Stimulated activated CD4-positive, alpha-beta T cell treated with anti-CD3 and anti-CD28 coated beads, Interleukin-4, amount 100 ng/mL, for 1 hour (primary cell): ENCODE results near the gene B4GALT2.

Source experiments
- DNase-seq: peaks from one replicate; pipeline ENCODE4 v3.0.0-alpha.2; 2020

Gene B4GALT2

GRCh38 chr1:43969746-43970466 is 9.1 kb upstream of the B4GALT2 start, which contains the start of gene DPH2:
DPH2 (plus strand) TSS chr1:43970010; CDS start chr1:43970176, 166 bp downstream.
- peak; percentile 95 for DNase-seq

- DNase-seq = no peak
These were observed 8.5 kb upstream of the B4GALT2 start for GRCh38 chr1:43970502-43970901.

- DNase-seq = no peak
These were observed 8.1 kb upstream of the B4GALT2 start for GRCh38 chr1:43970911-43971310.

DNA sequence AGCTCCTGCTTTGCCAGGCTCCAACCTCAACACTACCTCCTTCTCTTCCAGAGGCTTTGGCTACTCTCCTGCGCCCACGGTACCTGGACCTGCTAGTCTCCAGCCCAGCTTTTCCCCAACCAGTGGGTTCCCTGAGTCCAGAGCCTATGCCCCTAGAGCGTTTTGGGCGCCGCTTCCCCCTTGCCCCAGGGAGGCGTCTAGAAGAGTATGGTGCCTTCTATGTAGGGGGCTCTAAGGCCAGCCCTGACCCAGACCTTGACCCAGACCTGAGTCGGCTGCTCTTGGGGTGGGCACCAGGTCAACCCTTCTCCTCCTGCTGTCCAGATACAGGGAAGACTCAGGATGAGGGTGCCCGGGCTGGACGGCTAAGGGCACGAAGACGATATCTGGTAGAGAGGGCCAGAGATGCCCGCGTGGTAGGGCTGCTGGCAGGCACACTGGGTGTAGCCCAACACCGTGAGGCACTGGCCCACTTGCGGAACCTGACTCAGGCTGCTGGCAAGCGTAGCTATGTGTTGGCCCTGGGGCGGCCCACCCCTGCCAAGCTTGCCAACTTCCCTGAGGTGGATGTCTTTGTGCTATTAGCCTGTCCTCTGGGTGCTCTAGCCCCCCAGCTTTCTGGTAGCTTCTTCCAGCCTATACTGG is 7.6 kb upstream of the B4GALT2 start:
- DNase-seq = no peak

- no peak for DNase-seq
These were observed 5.0 kb upstream of the B4GALT2 start for GRCh38 chr1:43973981-43974442.

GRCh38 chr1:43974443-43975248 is 4.4 kb upstream of the B4GALT2 start, which contains the start of gene ATP6V0B:
ATP6V0B (plus strand) TSS chr1:43974960; CDS start chr1:43975041, 81 bp downstream.
- DNase-seq = peak; percentile 98

GRCh38 chr1:43975249-43975961 is 3.6 kb upstream of the B4GALT2 start:
- peak; percentile 24 for DNase-seq

DNA sequence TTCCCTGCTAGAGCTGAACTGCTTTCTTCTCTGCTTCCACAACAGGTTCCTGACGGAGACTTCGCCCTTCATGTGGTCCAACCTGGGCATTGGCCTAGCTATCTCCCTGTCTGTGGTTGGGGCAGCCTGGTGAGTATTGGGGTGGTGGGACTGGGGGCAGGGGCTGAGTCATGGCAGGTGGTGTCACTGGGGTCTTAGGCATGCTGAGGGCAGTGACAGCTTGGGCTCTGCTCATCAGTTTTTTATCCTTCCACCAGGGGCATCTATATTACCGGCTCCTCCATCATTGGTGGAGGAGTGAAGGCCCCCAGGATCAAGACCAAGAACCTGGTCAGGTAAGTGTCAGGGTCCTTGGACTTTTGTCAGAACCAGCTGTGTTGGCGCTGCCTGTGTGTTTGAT is 3.0 kb upstream of the B4GALT2 start:
- no peak for DNase-seq

GRCh38 chr1:43976890-43977289 is 2.1 kb upstream of the B4GALT2 start:
- DNase-seq = no peak

- no peak for DNase-seq
These were observed 1.4 kb upstream of the B4GALT2 start for GRCh38 chr1:43977376-43978263.

GRCh38 chr1:43978264-43978550 is 803 bp upstream of the B4GALT2 start:
- DNase-seq = no peak

DNA sequence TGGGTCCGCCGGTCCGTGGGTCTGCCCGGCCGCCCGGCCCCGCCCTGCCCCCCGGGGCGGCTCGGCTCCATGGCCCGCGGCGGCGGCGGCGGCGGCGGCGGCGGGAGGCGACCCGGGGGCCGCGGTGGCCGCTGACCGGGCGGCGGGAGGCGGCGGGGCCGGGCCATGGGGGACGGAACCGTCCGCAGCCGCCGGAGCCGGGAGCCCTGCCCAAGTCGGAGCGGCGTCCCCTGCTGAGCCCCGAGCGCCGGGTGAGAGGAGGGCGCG is 184 bp downstream of the B4GALT2 start:
- DNase-seq = no peak

- DNase-seq = peak; percentile 34
These were observed 681 bp downstream of the B4GALT2 start for GRCh38 chr1:43979528-43980254.

DNA sequence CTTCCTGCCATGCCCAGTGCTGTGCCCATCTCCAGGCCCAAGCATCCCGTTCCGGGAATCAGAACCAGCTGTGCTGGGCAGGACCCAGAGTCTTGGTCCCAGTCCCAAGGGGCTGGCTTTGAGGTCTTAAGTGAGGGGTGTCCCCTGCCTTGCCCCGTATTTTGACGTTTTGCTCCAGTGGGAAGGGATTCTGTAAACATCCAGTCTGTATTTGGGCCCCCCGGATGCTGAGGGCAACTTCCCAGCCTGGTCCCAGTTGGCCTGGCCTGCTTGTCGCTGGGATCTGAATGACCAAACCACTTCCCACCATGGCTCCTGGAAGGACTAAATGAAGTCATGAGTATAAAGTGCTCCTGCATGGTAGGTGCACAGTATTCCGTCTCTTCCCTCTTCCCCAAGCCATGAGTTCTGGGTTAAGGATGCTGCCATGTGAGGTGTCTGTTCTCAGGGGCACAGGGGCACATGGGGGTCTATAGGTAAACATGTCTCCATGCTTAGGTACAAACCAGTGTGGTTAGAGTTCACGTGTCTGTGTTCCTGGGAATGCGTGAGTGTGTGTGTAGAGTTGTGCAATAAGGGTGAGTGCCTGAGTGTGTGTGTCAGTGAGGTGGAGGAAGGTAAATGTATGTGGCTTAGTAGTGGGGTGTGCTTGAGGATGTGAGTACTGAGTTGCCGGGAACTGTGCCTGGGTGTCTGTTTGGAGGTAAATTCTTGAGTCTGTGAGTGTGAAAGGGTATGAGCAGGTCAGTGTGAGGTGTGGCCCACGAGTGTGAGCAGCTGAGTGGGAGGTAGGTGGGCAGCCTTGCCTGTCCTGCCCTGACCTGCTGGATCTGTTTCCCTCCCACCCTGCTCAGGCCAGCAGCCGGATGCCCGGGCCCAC is 1.5 kb downstream of the B4GALT2 start:
- DNase-seq = no peak

- DNase-seq = no peak
These were observed 2.1 kb downstream of the B4GALT2 start for GRCh38 chr1:43981135-43981491.

DNA sequence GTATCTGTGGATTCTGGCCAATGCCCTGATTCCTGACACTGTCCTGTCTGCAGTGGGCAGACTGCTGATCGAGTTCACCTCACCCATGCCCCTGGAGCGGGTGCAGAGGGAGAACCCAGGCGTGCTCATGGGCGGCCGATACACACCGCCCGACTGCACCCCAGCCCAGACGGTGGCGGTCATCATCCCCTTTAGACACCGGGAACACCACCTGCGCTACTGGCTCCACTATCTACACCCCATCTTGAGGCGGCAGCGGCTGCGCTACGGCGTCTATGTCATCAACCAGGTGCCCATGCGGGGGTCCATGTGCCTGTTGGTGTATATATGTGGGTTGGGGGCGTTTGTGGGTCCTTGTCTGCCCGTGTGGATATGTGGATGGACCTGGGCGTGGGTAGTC is 2.6 kb downstream of the B4GALT2 start:
- no peak for DNase-seq

DNA sequence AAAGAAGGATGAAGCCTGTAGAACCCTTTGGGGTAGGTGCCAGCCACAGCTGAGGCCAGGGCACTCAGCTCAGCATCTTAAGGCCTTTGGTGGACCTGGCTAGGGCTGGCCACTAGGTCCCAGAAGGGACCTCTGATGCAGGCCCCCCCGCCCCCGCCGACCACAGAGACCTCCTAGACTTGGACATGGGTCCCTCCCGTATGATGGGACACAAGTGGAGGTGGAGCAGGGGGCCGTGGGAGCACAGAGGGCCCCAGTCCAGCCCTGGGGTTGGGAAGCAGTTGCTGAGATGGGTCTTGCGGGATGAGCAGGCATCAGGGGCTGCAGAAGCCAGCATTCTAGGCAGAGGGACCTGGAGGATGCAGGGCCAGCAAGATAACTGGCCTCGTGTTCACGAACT is 3.2 kb downstream of the B4GALT2 start:
- DNase-seq = no peak

- DNase-seq = no peak
These were observed 3.8 kb downstream of the B4GALT2 start for GRCh38 chr1:43982808-43983207.

DNA sequence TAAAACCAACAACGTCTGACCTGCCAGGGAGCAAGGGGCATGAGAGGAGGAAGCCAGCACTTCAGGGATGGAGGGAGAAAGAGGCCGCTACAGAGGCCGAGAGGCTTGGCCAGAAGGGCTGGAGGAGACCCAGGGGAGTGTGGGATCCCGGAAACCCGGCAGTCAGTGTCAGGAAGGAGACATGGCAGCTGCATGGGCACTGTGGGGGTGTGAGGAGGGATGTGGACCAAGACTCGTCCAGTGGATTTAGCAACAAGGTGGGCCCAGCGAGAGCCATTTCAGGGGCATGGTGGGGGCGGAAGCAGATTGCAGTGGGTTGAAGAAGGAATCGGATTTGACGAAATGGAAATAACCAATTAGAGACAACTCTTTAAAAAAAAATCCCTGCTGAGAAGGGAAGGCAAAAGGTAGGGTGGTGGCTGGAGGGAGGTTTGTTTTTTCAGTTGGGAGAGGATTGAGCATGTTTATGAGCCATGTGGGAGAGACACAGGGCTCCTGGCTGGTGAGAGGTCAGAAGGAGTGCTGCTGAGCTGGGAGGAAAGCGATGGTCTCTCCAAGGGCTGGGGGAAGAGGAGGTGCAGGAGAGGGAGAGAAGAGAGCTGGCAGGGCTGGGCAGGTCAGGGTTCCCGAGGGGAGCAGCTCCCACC is 4.4 kb downstream of the B4GALT2 start:
- no peak for DNase-seq

GRCh38 chr1:43984855-43985254 is 5.8 kb downstream of the B4GALT2 start:
- DNase-seq = no peak
